Epithelial cell of proximal tubule (primary cell): ENCODE measurements around the gene HECTD2. TPM values are rescaled to one million over a fixed set of nuclear protein-coding genes. Genes with fewer than 3 reads are reported as not detected.
"Not testable (repeated sequence)": the region's sequence is repeated elsewhere in the genome, so short reads cannot be mapped to it uniquely, and the experiment has no call there.

Experiments
- DNase-seq: peaks from one replicate; pipeline ENCODE4 v3.0.0-alpha.2; 2011; ENCODE audit warnings: low read depth
- H3K4me3 ChIP-seq: 2 replicates; pipeline ENCODE4 v1.5.1; 2011; ENCODE audit warnings: low read depth, mild to moderate bottlenecking, low read length
- total RNA-seq: library from RNA; depleted of rRNA; stranded (reverse); fragments of >200 nt; gene quantifications from 2 replicates; pipeline ENCODE4 v1.2.3, GENCODE V29; 2015
- TF ChIP-seq, protein P1 (sequence below): conservative IDR thresholded peaks from 2 replicates; pipeline ENCODE4 v1.5.1; 2012; ENCODE audit warnings: low read depth, mild to moderate bottlenecking, low read length

Gene HECTD2
- total RNA-seq, 1 donor from 2014 or later = 3.7 TPM

DNA sequence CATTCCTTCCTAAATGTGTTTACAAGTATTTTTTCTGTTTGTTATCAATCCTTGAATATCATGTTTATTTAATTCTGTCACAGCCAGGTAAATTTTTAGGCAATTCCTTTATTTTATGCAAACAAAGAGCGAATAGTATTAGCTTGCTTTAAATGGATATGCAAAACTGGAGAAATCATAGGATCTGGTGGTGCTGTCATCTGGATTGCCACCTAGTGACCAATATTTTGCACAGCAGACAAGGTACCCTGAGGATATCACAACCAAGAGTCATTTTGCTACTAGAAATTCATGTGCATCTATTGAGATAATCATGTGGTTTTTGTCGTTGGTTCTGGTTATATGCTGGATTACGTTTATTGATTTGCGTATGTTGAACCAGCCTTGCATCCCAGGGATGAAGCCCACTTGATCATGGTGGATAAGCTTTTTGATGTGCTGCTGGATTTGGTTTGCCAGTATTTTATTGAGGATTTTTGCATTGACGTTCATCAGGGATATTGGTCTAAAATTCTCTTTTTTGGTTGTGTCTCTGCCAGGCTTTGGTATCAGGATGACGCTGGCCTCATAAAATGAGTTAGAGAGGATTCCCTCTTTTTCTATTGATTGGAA is 40.1 kb upstream of the HECTD2 start:
- TF ChIP-seq, protein P1, sequence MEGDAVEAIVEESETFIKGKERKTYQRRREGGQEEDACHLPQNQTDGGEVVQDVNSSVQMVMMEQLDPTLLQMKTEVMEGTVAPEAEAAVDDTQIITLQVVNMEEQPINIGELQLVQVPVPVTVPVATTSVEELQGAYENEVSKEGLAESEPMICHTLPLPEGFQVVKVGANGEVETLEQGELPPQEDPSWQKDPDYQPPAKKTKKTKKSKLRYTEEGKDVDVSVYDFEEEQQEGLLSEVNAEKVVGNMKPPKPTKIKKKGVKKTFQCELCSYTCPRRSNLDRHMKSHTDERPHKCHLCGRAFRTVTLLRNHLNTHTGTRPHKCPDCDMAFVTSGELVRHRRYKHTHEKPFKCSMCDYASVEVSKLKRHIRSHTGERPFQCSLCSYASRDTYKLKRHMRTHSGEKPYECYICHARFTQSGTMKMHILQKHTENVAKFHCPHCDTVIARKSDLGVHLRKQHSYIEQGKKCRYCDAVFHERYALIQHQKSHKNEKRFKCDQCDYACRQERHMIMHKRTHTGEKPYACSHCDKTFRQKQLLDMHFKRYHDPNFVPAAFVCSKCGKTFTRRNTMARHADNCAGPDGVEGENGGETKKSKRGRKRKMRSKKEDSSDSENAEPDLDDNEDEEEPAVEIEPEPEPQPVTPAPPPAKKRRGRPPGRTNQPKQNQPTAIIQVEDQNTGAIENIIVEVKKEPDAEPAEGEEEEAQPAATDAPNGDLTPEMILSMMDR = peak; percentile 72
- not testable (repeated sequence) for DNase-seq, H3K4me3 ChIP-seq

DNA sequence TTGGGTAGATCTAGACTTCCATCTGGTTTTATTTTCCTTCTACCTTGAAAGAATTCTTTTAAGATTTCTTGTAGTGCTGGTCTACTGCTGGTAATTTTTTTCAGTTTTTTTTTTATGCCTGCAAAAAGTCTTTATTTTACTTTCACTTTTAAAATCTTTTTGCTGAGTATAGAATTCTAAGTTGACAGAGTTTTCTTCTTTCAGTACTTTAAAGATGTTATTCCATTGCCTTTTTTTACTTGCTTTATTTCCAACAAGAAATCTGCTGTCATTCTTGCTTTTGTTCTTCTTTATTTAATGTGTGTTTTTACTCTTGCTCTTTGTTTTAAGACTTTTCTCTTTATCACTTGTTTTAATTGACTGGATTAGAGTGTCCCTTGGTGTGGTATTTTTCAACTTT is 36.1 kb upstream of the HECTD2 start:
- TF ChIP-seq, protein P1 = no peak
- H3K4me3 ChIP-seq = no peak overlapping the region
- no peak for DNase-seq

DNA sequence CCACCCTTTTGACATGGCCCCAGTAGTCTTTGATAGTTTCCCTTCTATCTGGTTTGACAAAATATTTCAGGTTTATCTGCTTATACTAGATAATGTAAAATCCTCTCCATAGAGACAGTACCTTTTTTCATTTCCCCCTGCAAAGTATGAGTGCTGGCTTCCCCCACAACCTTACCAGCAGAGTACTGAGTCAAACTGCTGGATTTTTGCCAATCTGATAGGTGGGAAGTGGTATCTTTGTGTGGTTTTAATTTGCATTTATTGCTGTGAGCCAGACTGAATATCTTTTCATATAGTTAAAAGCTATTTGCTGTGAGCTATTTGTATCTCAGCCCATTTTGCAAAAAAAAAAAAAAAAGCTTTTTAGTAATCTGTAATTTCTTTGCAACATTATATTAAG is 32.1 kb upstream of the HECTD2 start:
- TF ChIP-seq, protein P1 = no peak
- H3K4me3 ChIP-seq = no peak overlapping the region
- no peak for DNase-seq

GRCh38 chr10:91380873-91381256 is 29.3 kb upstream of the HECTD2 start:
- TF ChIP-seq, protein P1 = no peak
- no peak for DNase-seq
- no peak overlapping the region for H3K4me3 ChIP-seq

DNA sequence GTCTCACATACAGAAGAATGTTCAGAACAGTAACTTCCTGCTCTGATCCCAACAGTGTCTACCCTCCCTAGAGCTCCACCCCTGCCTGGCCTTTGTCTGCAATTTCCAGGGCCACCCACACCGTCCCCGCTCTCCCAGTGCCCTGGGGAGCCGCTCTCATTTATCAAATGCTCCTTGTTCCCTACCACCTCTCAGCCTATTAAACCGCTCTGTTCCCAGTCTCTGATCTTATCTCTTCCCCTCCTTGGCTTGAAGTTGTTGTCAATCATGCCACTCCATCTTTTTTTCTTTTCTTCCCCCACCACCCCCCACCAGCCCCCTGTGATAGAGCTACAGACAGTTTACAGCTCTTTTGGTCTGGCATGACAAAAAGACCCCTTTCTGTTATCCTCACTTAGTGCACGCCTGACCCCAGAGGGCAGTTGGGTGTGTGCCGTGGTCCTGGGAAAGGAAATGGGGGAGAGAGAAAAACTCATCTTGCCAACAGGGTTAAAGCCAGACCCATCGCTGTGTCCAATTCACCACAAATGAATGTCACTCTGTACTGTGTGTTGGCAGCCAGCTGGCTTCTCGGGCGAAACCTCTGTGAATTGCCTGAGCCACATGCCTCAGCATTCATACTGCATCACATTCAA is 28.8 kb upstream of the HECTD2 start:
- H3K4me3 ChIP-seq = no peak overlapping the region
- DNase-seq = no peak
- TF ChIP-seq, protein P1 = no peak

DNA sequence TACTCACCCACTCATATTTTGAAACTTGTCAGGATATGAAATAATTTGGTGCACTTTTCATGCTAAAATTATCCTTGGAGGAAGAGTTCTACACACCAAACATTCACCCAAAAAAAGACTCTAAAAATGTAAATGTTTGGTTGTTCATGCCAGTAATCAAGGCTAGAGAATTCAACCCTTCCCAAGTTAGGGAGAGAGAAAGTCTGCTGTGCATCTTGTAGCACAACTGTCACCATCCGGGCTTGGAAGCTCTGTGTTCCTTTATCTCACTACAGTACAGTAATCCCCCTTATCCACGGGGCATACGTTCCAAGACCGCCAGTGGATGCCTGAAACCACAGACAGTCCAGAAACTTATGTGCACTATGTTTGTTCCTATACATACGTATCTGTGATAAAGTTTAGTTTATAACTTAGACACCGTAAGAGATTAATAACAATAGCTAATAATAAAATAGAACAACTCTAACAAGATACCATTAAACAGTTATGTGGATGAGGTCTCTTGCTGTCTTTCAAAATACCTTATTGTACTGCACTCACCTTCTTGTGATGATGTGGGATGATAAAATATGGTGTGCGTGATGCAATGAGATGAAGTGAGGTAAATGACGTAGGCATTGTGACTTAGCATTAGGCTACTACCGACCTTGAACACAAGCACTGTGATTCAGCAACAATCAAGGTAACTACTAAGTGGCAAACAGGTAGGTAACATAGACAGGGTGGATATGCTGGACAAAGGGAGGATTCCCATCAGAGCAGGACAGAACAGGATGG is 24.6 kb upstream of the HECTD2 start:
- TF ChIP-seq, protein P1 = no peak
- DNase-seq = no peak
- no peak overlapping the region for H3K4me3 ChIP-seq
